ENCODE measurements around the gene RPF1.
A peak's percentile ranks its signal among the peaks of the same experiment; 100 is the strongest.
"Not testable (repeated sequence)": the region's sequence is repeated elsewhere in the genome, so short reads cannot be mapped to it uniquely, and the experiment has no call there.

RPF1 gene

GRCh38 chr1:84448704-84449103, 30.4 kb upstream of the RPF1 start:
- not testable (repeated sequence) for H3K4me1 ChIP-seq (ENCODE audit: control insufficient read depth, insufficient read depth, low read length); H3K4me3 ChIP-seq (ENCODE audit: insufficient read depth, low read depth, low read length); H3K27ac ChIP-seq (ENCODE audit: insufficient read depth, low read depth, low read length, poor library complexity, severe bottlenecking); H3K36me3 ChIP-seq (ENCODE audit: control insufficient read depth, insufficient read depth, low read length); H3K27me3 ChIP-seq (ENCODE audit: control insufficient read depth, insufficient read depth, low read length, poor library complexity, severe bottlenecking); H3K9me3 ChIP-seq (ENCODE audit: control insufficient read depth, low read length)
- WGBS, 2 experiments, result 89 to 91% methylated on average over 3 of the region's 3 CpGs

GRCh38 chr1:84450910-84451309, 28.2 kb upstream of the RPF1 start:
- no peaks in the 10 kb centered on the region for H3K9me3 ChIP-seq (ENCODE audit: control insufficient read depth, low read length)
- H3K4me1 ChIP-seq (ENCODE audit: control insufficient read depth, insufficient read depth, low read length), result no peaks in the 10 kb centered on the region
- H3K4me3 ChIP-seq (ENCODE audit: insufficient read depth, low read depth, low read length), result no peak overlapping the region
- H3K27me3 ChIP-seq (ENCODE audit: control insufficient read depth, insufficient read depth, low read length, poor library complexity, severe bottlenecking), result no peaks in the 10 kb centered on the region
- no peaks in the 10 kb centered on the region for H3K36me3 ChIP-seq (ENCODE audit: control insufficient read depth, insufficient read depth, low read length)
- 76 to 98% methylated on average over 2 of the region's 2 CpGs for WGBS, 2 experiments
- no peak overlapping the region for H3K27ac ChIP-seq (ENCODE audit: insufficient read depth, low read depth, low read length, poor library complexity, severe bottlenecking)

GRCh38 chr1:84452436-84452835, 26.6 kb upstream of the RPF1 start:
- Histone ChIP-seq H3K36me3 (ENCODE audit: control insufficient read depth, insufficient read depth, low read length) (no peaks in the 10 kb centered on the region), H3K27me3 (ENCODE audit: control insufficient read depth, insufficient read depth, low read length, poor library complexity, severe bottlenecking) (peaks cover 7% of the 10 kb centered on the region), H3K4me3 (ENCODE audit: insufficient read depth, low read depth, low read length) (no peak overlapping the region), H3K9me3 (ENCODE audit: control insufficient read depth, low read length) (no peaks in the 10 kb centered on the region), H3K27ac (ENCODE audit: insufficient read depth, low read depth, low read length, poor library complexity, severe bottlenecking) (no peak overlapping the region), H3K4me1 (ENCODE audit: control insufficient read depth, insufficient read depth, low read length) (no peaks in the 10 kb centered on the region)
- 43 to 50% methylated on average over 2 of the region's 3 CpGs for WGBS, 2 experiments

GRCh38 chr1:84462118-84462517, 16.9 kb upstream of the RPF1 start:
- no peaks in the 10 kb centered on the region for H3K9me3 ChIP-seq (ENCODE audit: control insufficient read depth, low read length)
- H3K36me3 ChIP-seq (ENCODE audit: control insufficient read depth, insufficient read depth, low read length), result no peaks in the 10 kb centered on the region
- WGBS, 2 experiments, result 80 to 86% methylated on average over 1 of the region's 1 CpG
- H3K27me3 ChIP-seq (ENCODE audit: control insufficient read depth, insufficient read depth, low read length, poor library complexity, severe bottlenecking), result peaks cover 39% of the 10 kb centered on the region
- no peak overlapping the region for H3K4me3 ChIP-seq (ENCODE audit: insufficient read depth, low read depth, low read length)
- no peaks in the 10 kb centered on the region for H3K4me1 ChIP-seq (ENCODE audit: control insufficient read depth, insufficient read depth, low read length)
- no peak overlapping the region for H3K27ac ChIP-seq (ENCODE audit: insufficient read depth, low read depth, low read length, poor library complexity, severe bottlenecking)

GRCh38 chr1:84467298-84467697, 11.8 kb upstream of the RPF1 start:
- Histone ChIP-seq H3K4me3 (ENCODE audit: insufficient read depth, low read depth, low read length) (no peak overlapping the region), H3K27ac (ENCODE audit: insufficient read depth, low read depth, low read length, poor library complexity, severe bottlenecking) (no peak overlapping the region), H3K27me3 (ENCODE audit: control insufficient read depth, insufficient read depth, low read length, poor library complexity, severe bottlenecking) (peaks cover 76% of the 10 kb centered on the region), H3K9me3 (ENCODE audit: control insufficient read depth, low read length) (no peaks in the 10 kb centered on the region), H3K36me3 (ENCODE audit: control insufficient read depth, insufficient read depth, low read length) (no peaks in the 10 kb centered on the region), H3K4me1 (ENCODE audit: control insufficient read depth, insufficient read depth, low read length) (no peaks in the 10 kb centered on the region)

GRCh38 chr1:84476225-84476624, 2.8 kb upstream of the RPF1 start:
- Histone ChIP-seq H3K9me3 (ENCODE audit: control insufficient read depth, low read length) (no peaks in the 10 kb centered on the region), H3K4me1 (ENCODE audit: control insufficient read depth, insufficient read depth, low read length) (peaks cover 6% of the 10 kb centered on the region), H3K27ac (ENCODE audit: insufficient read depth, low read depth, low read length, poor library complexity, severe bottlenecking) (no peak overlapping the region), H3K4me3 (ENCODE audit: insufficient read depth, low read depth, low read length) (no peak overlapping the region), H3K36me3 (ENCODE audit: control insufficient read depth, insufficient read depth, low read length) (no peaks in the 10 kb centered on the region), H3K27me3 (ENCODE audit: control insufficient read depth, insufficient read depth, low read length, poor library complexity, severe bottlenecking) (peaks cover 71% of the 10 kb centered on the region)
- no CpG with 5 or more reads among the region's 1 CpG for WGBS, 2 experiments

- peaks cover 6% of the 10 kb centered on the region for H3K4me1 ChIP-seq (ENCODE audit: control insufficient read depth, insufficient read depth, low read length)
- H3K27ac ChIP-seq (ENCODE audit: insufficient read depth, low read depth, low read length, poor library complexity, severe bottlenecking), result no peak overlapping the region
- peaks cover 33% of the 10 kb centered on the region for H3K27me3 ChIP-seq (ENCODE audit: control insufficient read depth, insufficient read depth, low read length, poor library complexity, severe bottlenecking)
- WGBS, 2 experiments, result 12 to 17% methylated on average over 9 of the region's 9 CpGs
- H3K9me3 ChIP-seq (ENCODE audit: control insufficient read depth, low read length), result no peaks in the 10 kb centered on the region
- peaks cover 5% of the 10 kb centered on the region for H3K36me3 ChIP-seq (ENCODE audit: control insufficient read depth, insufficient read depth, low read length)
- H3K4me3 ChIP-seq (ENCODE audit: insufficient read depth, low read depth, low read length), result peak overlapping the region; percentile 67
Measured at GRCh38 chr1:84479998-84480397, 932 bp downstream of the RPF1 start.

GRCh38 chr1:84480650-84481049, 1.6 kb downstream of the RPF1 start:
- H3K27me3 ChIP-seq (ENCODE audit: control insufficient read depth, insufficient read depth, low read length, poor library complexity, severe bottlenecking), result peaks cover 27% of the 10 kb centered on the region
- WGBS, 2 experiments, result 88 to 98% methylated on average over 3 to 4 of the region's 4 CpGs
- no peak overlapping the region for H3K27ac ChIP-seq (ENCODE audit: insufficient read depth, low read depth, low read length, poor library complexity, severe bottlenecking)
- H3K9me3 ChIP-seq (ENCODE audit: control insufficient read depth, low read length), result no peaks in the 10 kb centered on the region
- H3K4me3 ChIP-seq (ENCODE audit: insufficient read depth, low read depth, low read length), result peak overlapping the region; percentile 67
- H3K36me3 ChIP-seq (ENCODE audit: control insufficient read depth, insufficient read depth, low read length), result peaks cover 9% of the 10 kb centered on the region
- peaks cover 6% of the 10 kb centered on the region for H3K4me1 ChIP-seq (ENCODE audit: control insufficient read depth, insufficient read depth, low read length)

GRCh38 chr1:84481317-84481716, 2.3 kb downstream of the RPF1 start:
- Histone ChIP-seq H3K4me3 (ENCODE audit: insufficient read depth, low read depth, low read length) (no peak overlapping the region), H3K4me1 (ENCODE audit: control insufficient read depth, insufficient read depth, low read length) (peaks cover 6% of the 10 kb centered on the region), H3K27me3 (ENCODE audit: control insufficient read depth, insufficient read depth, low read length, poor library complexity, severe bottlenecking) (peaks cover 20% of the 10 kb centered on the region), H3K27ac (ENCODE audit: insufficient read depth, low read depth, low read length, poor library complexity, severe bottlenecking) (no peak overlapping the region), H3K36me3 (ENCODE audit: control insufficient read depth, insufficient read depth, low read length) (peaks cover 9% of the 10 kb centered on the region), H3K9me3 (ENCODE audit: control insufficient read depth, low read length) (no peaks in the 10 kb centered on the region)
- 86 to 100% methylated on average over 2 of the region's 2 CpGs for WGBS, 2 experiments

- H3K9me3 ChIP-seq (ENCODE audit: control insufficient read depth, low read length), result no peaks in the 10 kb centered on the region
- no peak overlapping the region for H3K4me3 ChIP-seq (ENCODE audit: insufficient read depth, low read depth, low read length)
- 97 to 100% methylated on average over 2 of the region's 3 CpGs for WGBS, 2 experiments
- H3K27ac ChIP-seq (ENCODE audit: insufficient read depth, low read depth, low read length, poor library complexity, severe bottlenecking), result no peak overlapping the region
- peaks cover 32% of the 10 kb centered on the region for H3K36me3 ChIP-seq (ENCODE audit: control insufficient read depth, insufficient read depth, low read length)
- H3K4me1 ChIP-seq (ENCODE audit: control insufficient read depth, insufficient read depth, low read length), result no peaks in the 10 kb centered on the region
- no peaks in the 10 kb centered on the region for H3K27me3 ChIP-seq (ENCODE audit: control insufficient read depth, insufficient read depth, low read length, poor library complexity, severe bottlenecking)
Measured at GRCh38 chr1:84488107-84488506, 9.0 kb downstream of the RPF1 start.

- H3K36me3 ChIP-seq (ENCODE audit: control insufficient read depth, insufficient read depth, low read length), result peaks cover 30% of the 10 kb centered on the region
- H3K27ac ChIP-seq (ENCODE audit: insufficient read depth, low read depth, low read length, poor library complexity, severe bottlenecking), result no peak overlapping the region
- H3K4me3 ChIP-seq (ENCODE audit: insufficient read depth, low read depth, low read length), result no peak overlapping the region
- WGBS, 2 experiments, result 86 to 96% methylated on average over 1 to 2 of the region's 2 CpGs
- H3K4me1 ChIP-seq (ENCODE audit: control insufficient read depth, insufficient read depth, low read length), result no peaks in the 10 kb centered on the region
- no peaks in the 10 kb centered on the region for H3K9me3 ChIP-seq (ENCODE audit: control insufficient read depth, low read length)
- no peaks in the 10 kb centered on the region for H3K27me3 ChIP-seq (ENCODE audit: control insufficient read depth, insufficient read depth, low read length, poor library complexity, severe bottlenecking)
Measured at GRCh38 chr1:84489766-84490165, 10.7 kb downstream of the RPF1 start.

All from ectodermal cell (in vitro differentiated cells).